ENCODE data around the gene SKI.
"Not testable (repeated sequence)": the region's sequence is repeated elsewhere in the genome, so short reads cannot be mapped to it uniquely, and the experiment has no call there.

SKI gene

DNA sequence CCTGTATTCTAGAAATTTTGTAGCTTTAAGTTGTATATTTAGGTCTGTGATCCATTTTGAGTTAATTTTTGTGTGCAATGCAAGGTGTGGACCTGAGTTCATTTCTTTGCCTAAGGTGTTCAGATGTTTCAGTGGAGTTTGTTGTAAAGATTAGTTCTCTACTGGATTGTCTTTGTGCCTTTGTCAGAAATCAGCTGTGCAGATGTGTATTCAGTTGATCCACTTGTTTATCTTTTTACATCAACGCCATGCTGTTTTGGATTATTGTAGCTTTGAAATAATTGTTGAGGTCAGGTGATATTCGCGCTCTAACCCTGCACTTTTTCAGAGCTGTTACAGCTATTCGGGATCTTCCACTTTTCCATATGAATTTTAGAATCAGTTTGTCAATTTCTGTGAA is 32.8 kb downstream of the SKI start:
- H3K27me3 ChIP-seq (ENCODE audit: control insufficient read depth in 1 of 2, insufficient read depth in 2 of 2, low read length in 2 of 2), result no peaks in the 10 kb centered on the region
- no peak overlapping the region for H3K27ac ChIP-seq (ENCODE audit: low read depth, low read length)
- no peak overlapping the region for H3K9ac ChIP-seq (ENCODE audit: low read length)
- no peak overlapping the region for H3K4me3 ChIP-seq (ENCODE audit: low read depth in 1 of 2, low read length in 2 of 2)
- no peaks in the 10 kb centered on the region for H3K9me3 ChIP-seq (ENCODE audit: low read length)
- no peaks in the 10 kb centered on the region for H3K36me3 ChIP-seq (ENCODE audit: insufficient read depth, low read length)
- peaks cover 49% of the 10 kb centered on the region for H3K4me1 ChIP-seq (ENCODE audit: insufficient read depth, low read length)

DNA sequence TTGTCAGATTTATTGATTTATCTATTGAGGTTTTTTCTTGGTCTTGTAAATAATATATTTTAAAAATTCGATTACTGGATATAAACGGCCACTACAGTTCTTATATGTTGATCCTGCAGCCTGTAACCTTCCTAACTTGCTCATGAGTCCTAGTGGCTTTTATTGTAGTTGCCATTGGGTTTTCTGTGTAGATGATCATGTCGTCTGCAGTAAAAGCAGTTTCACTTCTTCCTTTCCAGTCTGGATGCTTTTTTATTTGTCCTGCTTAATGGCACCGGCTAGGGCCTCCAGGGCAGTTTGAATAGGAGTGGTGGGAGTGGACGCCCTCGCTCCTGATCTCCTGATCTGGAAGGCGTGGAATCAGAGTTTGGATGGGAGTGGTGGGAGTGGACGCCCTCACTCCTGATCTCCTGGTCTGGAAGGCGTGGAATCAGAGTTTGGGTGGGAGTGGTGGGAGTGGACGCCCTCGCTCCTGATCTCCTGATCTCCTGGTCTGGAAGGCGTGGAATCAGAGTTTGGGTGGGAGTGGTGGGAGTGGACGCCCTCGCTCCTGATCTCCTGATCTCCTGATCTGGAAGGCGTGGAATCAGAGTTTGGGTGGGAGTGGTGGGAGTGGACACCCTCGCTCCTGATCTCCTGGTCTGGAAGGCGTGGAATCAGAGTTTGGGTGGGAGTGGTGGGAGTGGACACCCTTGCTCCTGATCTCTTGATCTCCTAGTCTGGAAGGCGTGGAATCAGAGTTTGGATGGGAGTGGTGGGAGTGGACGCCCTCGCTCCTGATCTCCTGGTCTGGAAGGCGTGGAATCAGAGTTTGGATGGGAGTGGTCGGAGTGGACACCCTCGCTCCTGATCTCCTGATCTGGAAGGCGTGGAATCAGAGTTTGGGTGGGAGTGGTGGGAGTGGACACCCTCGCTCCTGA is 33.6 kb downstream of the SKI start:
- not testable (repeated sequence) for H3K4me3 ChIP-seq (ENCODE audit: low read depth in 1 of 2, low read length in 2 of 2); H3K9me3 ChIP-seq (ENCODE audit: low read length); H3K36me3 ChIP-seq (ENCODE audit: insufficient read depth, low read length); H3K27me3 ChIP-seq (ENCODE audit: control insufficient read depth in 1 of 2, insufficient read depth in 2 of 2, low read length in 2 of 2); H3K27ac ChIP-seq (ENCODE audit: low read depth, low read length); H3K9ac ChIP-seq (ENCODE audit: low read length)
- H3K4me1 ChIP-seq (ENCODE audit: insufficient read depth, low read length), result peaks cover 49% of the 10 kb centered on the region

DNA sequence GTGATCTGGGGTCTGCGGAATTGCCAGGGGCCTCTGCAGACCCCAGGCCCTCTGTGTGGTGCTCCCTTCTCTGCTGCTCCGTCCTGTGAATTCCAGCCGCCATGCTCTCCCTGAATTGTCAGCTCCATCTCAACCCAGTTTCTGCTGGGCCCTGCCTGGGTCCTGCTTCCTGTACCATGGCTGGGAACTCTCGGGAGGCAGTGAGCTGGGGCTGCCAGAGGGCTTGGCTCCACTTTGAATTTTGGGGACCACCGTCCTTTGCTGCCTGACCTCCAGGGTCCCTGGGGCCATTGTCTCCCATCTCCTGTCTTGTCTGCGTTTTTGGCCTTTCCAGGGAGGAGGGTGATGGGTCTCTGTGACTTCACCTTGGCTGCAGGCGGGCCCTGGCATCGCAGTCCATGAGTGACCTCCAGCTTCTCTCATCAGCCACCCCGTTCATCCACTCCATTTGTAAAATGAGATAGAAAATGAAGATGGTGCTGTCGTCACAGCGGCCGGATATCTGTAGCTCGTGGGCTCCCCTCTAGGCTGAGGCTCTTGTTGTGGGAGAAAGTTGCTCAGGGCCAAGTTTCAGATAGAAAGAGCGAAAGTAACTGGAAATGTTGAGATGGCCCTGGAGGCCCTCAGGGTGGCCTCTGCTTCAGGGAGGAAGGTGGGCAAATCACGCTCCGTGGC is 38.3 kb downstream of the SKI start:
- H3K27me3 ChIP-seq (ENCODE audit: control insufficient read depth in 1 of 2, insufficient read depth in 2 of 2, low read length in 2 of 2), result no peaks in the 10 kb centered on the region
- peaks cover 56% of the 10 kb centered on the region for H3K4me1 ChIP-seq (ENCODE audit: insufficient read depth, low read length)
- no peak overlapping the region for H3K9ac ChIP-seq (ENCODE audit: low read length)
- H3K4me3 ChIP-seq (ENCODE audit: low read depth in 1 of 2, low read length in 2 of 2), result peak overlapping the region in 1 of 2 donors; percentile 20
- no peak overlapping the region for H3K27ac ChIP-seq (ENCODE audit: low read depth, low read length)
- H3K36me3 ChIP-seq (ENCODE audit: insufficient read depth, low read length), result no peaks in the 10 kb centered on the region
- no peaks in the 10 kb centered on the region for H3K9me3 ChIP-seq (ENCODE audit: low read length)

DNA sequence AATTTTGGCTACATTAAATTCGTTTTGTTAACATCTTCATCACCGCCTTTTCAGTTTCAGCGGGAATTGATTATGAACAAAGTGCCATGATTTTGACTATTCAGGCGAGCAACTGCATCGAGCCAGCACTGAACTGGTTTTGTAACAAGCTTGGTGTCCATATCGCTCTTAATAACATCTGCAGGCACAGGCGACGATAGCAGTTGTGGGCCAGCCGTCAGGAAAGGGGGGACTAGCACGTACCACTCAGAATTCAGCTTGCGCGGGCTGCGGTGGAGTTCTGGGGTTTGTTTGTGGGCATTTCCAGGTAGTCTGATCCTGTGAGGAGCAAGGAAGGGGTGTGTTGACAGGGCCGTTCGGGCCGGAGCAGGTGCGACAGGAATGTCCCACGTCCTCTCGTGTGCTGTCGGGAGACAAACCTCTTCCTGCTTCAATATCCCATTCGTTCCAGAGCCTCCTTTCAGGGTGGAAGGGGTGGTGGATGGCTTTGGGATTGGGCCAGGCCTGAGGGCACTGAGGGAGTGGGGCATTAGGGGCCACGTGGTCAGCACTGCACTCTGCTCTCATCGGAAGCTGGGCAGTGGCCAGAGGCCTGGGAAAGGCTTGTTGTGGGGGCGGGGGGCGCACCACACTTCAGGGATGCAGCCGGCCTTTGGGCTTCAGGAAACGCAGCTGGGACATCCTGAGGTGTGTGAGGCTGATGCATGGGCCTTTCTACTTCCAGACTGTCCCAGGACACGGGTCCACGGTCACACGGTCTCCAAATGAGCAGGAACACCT is 39.1 kb downstream of the SKI start:
- Histone ChIP-seq H3K36me3 (ENCODE audit: insufficient read depth, low read length) (no peaks in the 10 kb centered on the region), H3K9me3 (ENCODE audit: low read length) (no peaks in the 10 kb centered on the region), H3K4me1 (ENCODE audit: insufficient read depth, low read length) (peaks cover 64% of the 10 kb centered on the region), H3K27ac (ENCODE audit: low read depth, low read length) (no peak overlapping the region), H3K9ac (ENCODE audit: low read length) (no peak overlapping the region), H3K27me3 (ENCODE audit: control insufficient read depth in 1 of 2, insufficient read depth in 2 of 2, low read length in 2 of 2) (no peaks in the 10 kb centered on the region), H3K4me3 (ENCODE audit: low read depth in 1 of 2, low read length in 2 of 2) (peak overlapping the region in 1 of 2 donors; percentile 20)

GRCh38 chr1:2267862-2268261 is 39.7 kb downstream of the SKI start:
- no peak overlapping the region for H3K27ac ChIP-seq (ENCODE audit: low read depth, low read length)
- H3K4me3 ChIP-seq (ENCODE audit: low read depth in 1 of 2, low read length in 2 of 2), result no peak overlapping the region
- H3K27me3 ChIP-seq (ENCODE audit: control insufficient read depth in 1 of 2, insufficient read depth in 2 of 2, low read length in 2 of 2), result no peaks in the 10 kb centered on the region
- H3K36me3 ChIP-seq (ENCODE audit: insufficient read depth, low read length), result no peaks in the 10 kb centered on the region
- peaks cover 70% of the 10 kb centered on the region for H3K4me1 ChIP-seq (ENCODE audit: insufficient read depth, low read length)
- H3K9ac ChIP-seq (ENCODE audit: low read length), result no peak overlapping the region
- H3K9me3 ChIP-seq (ENCODE audit: low read length), result no peaks in the 10 kb centered on the region

DNA sequence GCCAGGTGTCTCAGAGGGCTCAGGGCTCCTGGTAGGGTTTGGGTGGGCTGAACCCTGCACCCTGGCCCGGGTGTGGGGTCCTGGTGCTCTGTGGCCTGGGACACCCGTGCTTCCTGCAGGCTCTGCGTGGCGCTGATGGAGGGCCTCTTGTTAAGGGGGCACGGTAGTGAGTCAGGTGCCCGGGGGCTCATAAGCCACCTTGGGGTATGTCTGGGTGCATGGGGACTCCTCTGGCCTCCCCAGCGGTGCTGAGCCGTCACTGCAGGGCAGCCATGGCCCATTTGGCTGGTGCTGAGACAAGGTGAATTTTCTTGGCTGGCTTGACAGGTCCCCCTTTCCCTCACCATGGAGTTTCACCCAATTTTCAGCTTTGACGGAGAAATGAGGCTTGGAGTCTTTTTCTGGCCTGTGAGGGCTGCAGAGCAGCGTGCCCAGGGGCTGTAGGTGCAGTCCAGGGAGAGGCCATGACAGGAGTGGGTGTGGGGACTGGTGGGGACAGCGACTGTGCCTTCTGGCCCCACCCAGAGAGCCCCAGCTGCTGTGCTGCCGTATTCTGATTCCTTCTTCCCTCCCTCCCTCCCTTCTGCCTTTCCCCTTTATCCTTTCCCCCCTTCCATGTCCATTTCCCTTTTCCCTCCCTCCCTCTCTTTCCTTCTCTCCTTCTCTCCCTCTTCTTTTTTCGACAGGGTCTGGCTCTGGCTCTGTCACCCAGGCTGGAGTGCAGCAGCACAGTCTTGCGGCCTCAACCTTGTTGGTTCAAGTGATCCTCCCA is 40.4 kb downstream of the SKI start:
- no peaks in the 10 kb centered on the region for H3K27me3 ChIP-seq (ENCODE audit: control insufficient read depth in 1 of 2, insufficient read depth in 2 of 2, low read length in 2 of 2)
- peaks cover 76% of the 10 kb centered on the region for H3K4me1 ChIP-seq (ENCODE audit: insufficient read depth, low read length)
- no peaks in the 10 kb centered on the region for H3K36me3 ChIP-seq (ENCODE audit: insufficient read depth, low read length)
- H3K9me3 ChIP-seq (ENCODE audit: low read length), result no peaks in the 10 kb centered on the region
- H3K4me3 ChIP-seq (ENCODE audit: low read depth in 1 of 2, low read length in 2 of 2), result no peak overlapping the region
- no peak overlapping the region for H3K27ac ChIP-seq (ENCODE audit: low read depth, low read length)
- no peak overlapping the region for H3K9ac ChIP-seq (ENCODE audit: low read length)

DNA sequence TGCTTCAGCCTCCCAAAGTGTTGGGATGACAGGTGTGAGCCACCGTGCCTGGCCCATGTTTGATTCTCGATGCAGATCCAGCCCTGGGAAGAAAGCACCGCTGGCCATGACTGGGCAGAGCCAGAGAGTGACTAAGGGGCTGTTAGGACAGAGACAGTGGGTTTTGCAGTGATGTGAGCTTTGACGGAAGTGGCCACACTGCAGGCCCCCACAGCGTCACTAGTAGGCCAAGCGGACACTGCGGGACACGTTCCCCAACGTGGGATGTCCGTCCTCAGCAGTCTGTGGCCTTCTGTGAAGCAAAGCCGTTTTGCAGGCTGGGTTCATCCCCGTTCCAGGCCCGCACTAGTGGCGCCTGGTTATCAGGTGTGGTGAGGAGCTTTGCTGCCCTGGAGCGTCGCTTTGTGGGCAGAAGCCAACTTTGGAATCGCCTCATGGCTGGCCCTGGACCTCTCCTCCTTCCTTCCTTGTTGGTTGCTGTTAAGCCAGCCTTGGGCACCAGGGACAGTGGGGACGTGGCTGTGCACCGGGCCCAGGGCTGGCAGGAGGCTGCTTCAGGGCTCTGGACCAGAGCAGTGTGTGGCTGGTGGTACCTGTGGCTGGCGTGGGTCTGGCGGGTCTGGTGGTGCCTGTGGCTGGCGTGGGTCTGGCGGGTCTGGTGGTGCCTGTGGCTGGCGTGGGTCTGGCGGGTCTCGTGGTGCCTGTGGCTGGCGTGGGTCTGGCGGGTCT is 41.2 kb downstream of the SKI start:
- Histone ChIP-seq H3K27me3 (ENCODE audit: control insufficient read depth in 1 of 2, insufficient read depth in 2 of 2, low read length in 2 of 2) (no peaks in the 10 kb centered on the region), H3K9ac (ENCODE audit: low read length) (no peak overlapping the region), H3K4me1 (ENCODE audit: insufficient read depth, low read length) (peaks cover 85% of the 10 kb centered on the region), H3K27ac (ENCODE audit: low read depth, low read length) (no peak overlapping the region), H3K9me3 (ENCODE audit: low read length) (no peaks in the 10 kb centered on the region), H3K4me3 (ENCODE audit: low read depth in 1 of 2, low read length in 2 of 2) (no peak overlapping the region), H3K36me3 (ENCODE audit: insufficient read depth, low read length) (no peaks in the 10 kb centered on the region)

DNA sequence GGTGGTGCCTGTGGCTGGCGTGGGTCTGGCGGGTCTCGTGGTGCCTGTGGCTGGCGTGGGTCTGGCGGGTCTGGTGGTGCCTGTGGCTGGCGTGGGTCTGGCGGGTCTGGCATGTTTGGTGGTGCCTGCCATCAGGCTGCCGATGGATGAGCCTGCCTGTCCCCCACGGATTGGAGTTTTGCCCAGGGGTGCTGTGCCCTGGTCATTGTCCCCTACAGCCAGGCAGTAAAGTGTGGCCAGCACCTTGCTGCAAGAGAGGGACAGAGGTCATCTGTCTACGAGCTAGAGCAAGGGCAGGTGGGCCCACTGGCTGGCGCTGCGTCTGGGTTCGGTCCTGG is 41.8 kb downstream of the SKI start:
- H3K4me1 ChIP-seq (ENCODE audit: insufficient read depth, low read length), result peaks cover 90% of the 10 kb centered on the region
- H3K9me3 ChIP-seq (ENCODE audit: low read length), result no peaks in the 10 kb centered on the region
- H3K9ac ChIP-seq (ENCODE audit: low read length), result no peak overlapping the region
- H3K36me3 ChIP-seq (ENCODE audit: insufficient read depth, low read length), result no peaks in the 10 kb centered on the region
- peak overlapping the region in 1 of 2 donors; percentile 16 for H3K4me3 ChIP-seq (ENCODE audit: low read depth in 1 of 2, low read length in 2 of 2)
- no peaks in the 10 kb centered on the region for H3K27me3 ChIP-seq (ENCODE audit: control insufficient read depth in 1 of 2, insufficient read depth in 2 of 2, low read length in 2 of 2)
- peak overlapping the region; percentile 43 for H3K27ac ChIP-seq (ENCODE audit: low read depth, low read length)

GRCh38 chr1:2270260-2271100 is 42.4 kb downstream of the SKI start:
- peak overlapping the region in 1 of 2 donors; percentile 16 for H3K4me3 ChIP-seq (ENCODE audit: low read depth in 1 of 2, low read length in 2 of 2)
- H3K27me3 ChIP-seq (ENCODE audit: control insufficient read depth in 1 of 2, insufficient read depth in 2 of 2, low read length in 2 of 2), result no peaks in the 10 kb centered on the region
- peak overlapping the region; percentile 43 for H3K27ac ChIP-seq (ENCODE audit: low read depth, low read length)
- H3K4me1 ChIP-seq (ENCODE audit: insufficient read depth, low read length), result peaks cover 96% of the 10 kb centered on the region
- no peaks in the 10 kb centered on the region for H3K36me3 ChIP-seq (ENCODE audit: insufficient read depth, low read length)
- no peak overlapping the region for H3K9ac ChIP-seq (ENCODE audit: low read length)
- no peaks in the 10 kb centered on the region for H3K9me3 ChIP-seq (ENCODE audit: low read length)

DNA sequence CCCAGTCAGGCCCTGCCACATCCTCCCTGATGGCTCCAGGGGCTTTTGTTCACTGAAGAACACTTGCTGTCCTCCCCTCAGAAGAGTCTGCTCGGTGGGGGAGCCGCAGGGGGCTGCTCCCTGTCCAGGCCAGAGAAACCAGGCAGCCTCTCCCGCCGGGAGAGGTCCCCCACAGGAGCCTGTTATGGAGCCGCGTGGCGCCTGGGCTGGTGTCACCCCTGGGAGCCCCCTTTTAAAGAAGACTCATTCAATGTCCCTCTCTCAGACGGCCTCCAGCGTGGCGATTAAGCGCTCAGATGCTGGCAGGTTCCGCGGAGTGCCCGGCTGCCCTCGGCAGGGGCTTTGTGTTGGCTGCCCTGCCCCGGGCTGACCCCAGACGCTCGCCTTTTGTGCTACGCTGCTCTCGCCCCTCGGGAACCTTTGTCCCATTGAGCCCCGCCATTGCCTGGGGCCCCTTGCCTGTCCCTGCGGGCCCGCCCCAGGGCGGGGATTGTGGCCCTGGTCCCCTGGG is 43.1 kb downstream of the SKI start:
- H3K9ac ChIP-seq (ENCODE audit: low read length), result no peak overlapping the region
- peaks cover 99% of the 10 kb centered on the region for H3K4me1 ChIP-seq (ENCODE audit: insufficient read depth, low read length)

More for the DNA sequence above, 43.1 kb downstream of the SKI start:
- Histone ChIP-seq H3K9me3 (ENCODE audit: low read length) (no peaks in the 10 kb centered on the region), H3K36me3 (ENCODE audit: insufficient read depth, low read length) (no peaks in the 10 kb centered on the region), H3K4me3 (ENCODE audit: low read depth in 1 of 2, low read length in 2 of 2) (no peak overlapping the region), H3K27ac (ENCODE audit: low read depth, low read length) (peak overlapping the region; percentile 43), H3K27me3 (ENCODE audit: control insufficient read depth in 1 of 2, insufficient read depth in 2 of 2, low read length in 2 of 2) (no peaks in the 10 kb centered on the region)
